Measurements from ENCODE around the gene STK35.

STK35 gene

GRCh38 chr20:2172305-2173175, 70.9 kb downstream of the STK35 start:
- no peak overlapping the region for H3K4me3 ChIP-seq (ENCODE audit: control insufficient read depth, low read depth, low read length)
- no peak for DNase-seq (ENCODE audit: low read depth)
- TF ChIP-seq CTCF (IDR thresholded peaks at IDR 0.05; ENCODE audit: control insufficient read depth, insufficient read depth, low read depth, low read length, missing control alignments) = peak; percentile 96

- no peak for DNase-seq (ENCODE audit: low read depth)
- no peak overlapping the region for H3K4me3 ChIP-seq (ENCODE audit: control insufficient read depth, low read depth, low read length)
- no peak for TF ChIP-seq CTCF (IDR thresholded peaks at IDR 0.05; ENCODE audit: control insufficient read depth, insufficient read depth, low read depth, low read length, missing control alignments)
Measured at GRCh38 chr20:2173186-2173585, 71.6 kb downstream of the STK35 start.

- no peak for TF ChIP-seq CTCF (IDR thresholded peaks at IDR 0.05; ENCODE audit: control insufficient read depth, insufficient read depth, low read depth, low read length, missing control alignments)
- H3K4me3 ChIP-seq (ENCODE audit: control insufficient read depth, low read depth, low read length) = no peak overlapping the region
- DNase-seq (ENCODE audit: low read depth) = no peak
Measured at GRCh38 chr20:2174067-2174466, 72.4 kb downstream of the STK35 start.

GRCh38 chr20:2176946-2177345, 75.3 kb downstream of the STK35 start:
- no peak for DNase-seq (ENCODE audit: low read depth)
- no peak for TF ChIP-seq CTCF (IDR thresholded peaks at IDR 0.05; ENCODE audit: control insufficient read depth, insufficient read depth, low read depth, low read length, missing control alignments)
- H3K4me3 ChIP-seq (ENCODE audit: control insufficient read depth, low read depth, low read length) = no peak overlapping the region

- TF ChIP-seq CTCF (IDR thresholded peaks at IDR 0.05; ENCODE audit: control insufficient read depth, insufficient read depth, low read depth, low read length, missing control alignments) = no peak
- H3K4me3 ChIP-seq (ENCODE audit: control insufficient read depth, low read depth, low read length) = no peak overlapping the region
- no peak for DNase-seq (ENCODE audit: low read depth)
Measured at GRCh38 chr20:2178318-2179232, 76.9 kb downstream of the STK35 start.

- TF ChIP-seq CTCF (IDR thresholded peaks at IDR 0.05; ENCODE audit: control insufficient read depth, insufficient read depth, low read depth, low read length, missing control alignments) = no peak
- no peak overlapping the region for H3K4me3 ChIP-seq (ENCODE audit: control insufficient read depth, low read depth, low read length)
- DNase-seq (ENCODE audit: low read depth) = no peak
Measured at GRCh38 chr20:2179233-2179580, 77.6 kb downstream of the STK35 start.

All from AG09309 (cell line).